Measurements from ENCODE around the gene TMEM203.

TMEM203 gene

DNA sequence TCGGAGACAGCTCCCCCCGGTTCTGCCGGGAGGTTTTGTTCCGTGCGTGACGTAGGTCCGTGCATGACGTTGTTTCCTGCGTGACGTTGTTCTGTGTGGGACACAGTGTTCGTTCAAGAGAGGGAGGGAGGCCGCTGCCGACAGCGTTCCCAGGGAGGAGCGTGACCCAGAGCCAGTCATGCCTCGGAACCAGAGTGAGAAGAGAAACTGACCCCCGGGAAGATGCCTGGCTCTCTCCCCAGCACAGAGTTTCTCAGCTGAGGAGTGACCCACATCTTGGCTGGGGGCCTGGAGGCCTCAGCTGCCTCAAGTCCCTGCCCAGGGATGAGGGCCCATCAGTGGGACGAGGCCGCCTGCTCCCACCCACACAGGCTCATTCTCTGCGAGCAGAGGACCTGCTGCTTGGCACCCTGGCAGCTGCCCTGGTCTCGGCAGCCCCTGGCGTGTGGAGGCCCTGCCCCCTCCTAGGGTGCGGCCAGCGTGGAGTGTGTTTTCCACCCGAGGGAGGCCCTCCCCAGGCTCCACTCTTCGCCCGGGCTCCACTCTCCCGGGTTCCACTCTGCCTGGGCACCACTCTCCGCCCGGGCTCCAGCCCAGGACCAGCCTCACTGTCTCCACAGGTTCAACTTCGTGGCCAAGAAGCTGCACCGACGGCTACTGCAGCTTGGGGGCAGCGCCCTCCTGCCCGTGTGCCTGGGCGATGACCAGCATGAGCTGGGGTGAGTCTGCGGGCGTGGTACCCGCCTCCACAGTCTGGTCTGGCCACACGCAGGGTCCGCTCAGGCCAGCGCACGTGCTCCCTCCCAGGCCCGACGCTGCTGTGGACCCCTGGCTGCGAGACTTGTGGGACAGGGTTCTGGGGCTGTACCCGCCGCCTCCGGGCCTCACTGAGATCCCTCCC is 8.0 kb upstream of the TMEM203 start:
- DNase-seq (ENCODE audit: low read depth) = no peak
- TF ChIP-seq, protein P1, sequence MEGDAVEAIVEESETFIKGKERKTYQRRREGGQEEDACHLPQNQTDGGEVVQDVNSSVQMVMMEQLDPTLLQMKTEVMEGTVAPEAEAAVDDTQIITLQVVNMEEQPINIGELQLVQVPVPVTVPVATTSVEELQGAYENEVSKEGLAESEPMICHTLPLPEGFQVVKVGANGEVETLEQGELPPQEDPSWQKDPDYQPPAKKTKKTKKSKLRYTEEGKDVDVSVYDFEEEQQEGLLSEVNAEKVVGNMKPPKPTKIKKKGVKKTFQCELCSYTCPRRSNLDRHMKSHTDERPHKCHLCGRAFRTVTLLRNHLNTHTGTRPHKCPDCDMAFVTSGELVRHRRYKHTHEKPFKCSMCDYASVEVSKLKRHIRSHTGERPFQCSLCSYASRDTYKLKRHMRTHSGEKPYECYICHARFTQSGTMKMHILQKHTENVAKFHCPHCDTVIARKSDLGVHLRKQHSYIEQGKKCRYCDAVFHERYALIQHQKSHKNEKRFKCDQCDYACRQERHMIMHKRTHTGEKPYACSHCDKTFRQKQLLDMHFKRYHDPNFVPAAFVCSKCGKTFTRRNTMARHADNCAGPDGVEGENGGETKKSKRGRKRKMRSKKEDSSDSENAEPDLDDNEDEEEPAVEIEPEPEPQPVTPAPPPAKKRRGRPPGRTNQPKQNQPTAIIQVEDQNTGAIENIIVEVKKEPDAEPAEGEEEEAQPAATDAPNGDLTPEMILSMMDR (IDR thresholded peaks at IDR 0.05; ENCODE audit: insufficient read depth, low read depth, low read length, missing control alignments) = peak; percentile 19
- no peak overlapping the region for H3K4me3 ChIP-seq (ENCODE audit: low read length)

DNA sequence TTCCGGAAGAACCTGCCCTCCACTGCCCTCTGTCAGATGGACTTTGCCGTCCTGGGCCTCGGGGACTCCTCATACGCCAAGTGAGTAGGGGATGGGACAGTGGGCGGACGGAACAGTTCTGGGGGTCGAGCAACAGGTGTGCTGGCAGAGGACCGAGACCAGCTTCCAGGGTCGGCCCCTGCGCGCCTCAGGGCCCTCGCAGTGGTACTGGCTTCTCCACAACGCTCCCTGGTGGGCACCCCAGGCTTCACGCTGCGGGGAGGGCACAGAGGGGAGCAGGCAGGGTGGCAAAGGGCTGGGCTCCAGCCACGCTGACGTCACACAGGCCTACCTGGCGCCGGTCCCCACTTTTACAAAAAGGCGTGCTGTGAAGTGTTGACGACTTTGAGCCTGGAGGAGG is 7.1 kb upstream of the TMEM203 start:
- TF ChIP-seq, protein P1 (IDR thresholded peaks at IDR 0.05; ENCODE audit: insufficient read depth, low read depth, low read length, missing control alignments) = no peak
- no peak for DNase-seq (ENCODE audit: low read depth)
- H3K4me3 ChIP-seq (ENCODE audit: low read length) = no peak overlapping the region

DNA sequence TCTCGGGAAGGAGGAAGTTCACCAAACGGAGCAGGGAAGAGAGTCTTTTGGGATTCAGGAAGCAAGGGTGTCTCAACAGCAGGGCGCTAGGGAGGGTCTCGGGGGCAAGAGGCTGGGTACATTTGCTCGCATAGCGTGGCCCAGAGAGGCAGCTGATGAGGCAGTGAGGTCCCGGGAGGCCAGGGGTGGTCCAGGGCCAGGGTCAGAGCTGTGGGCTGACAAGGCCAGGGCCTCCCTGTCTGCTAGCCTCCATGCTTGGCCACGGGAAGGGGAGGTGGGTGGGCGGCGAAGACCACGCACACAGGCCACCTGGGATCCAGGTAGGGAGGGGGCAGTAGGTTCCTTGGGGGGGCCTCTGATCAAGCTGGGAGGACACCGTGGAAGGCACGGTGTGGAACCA is 6.1 kb upstream of the TMEM203 start:
- TF ChIP-seq, protein P1 (IDR thresholded peaks at IDR 0.05; ENCODE audit: insufficient read depth, low read depth, low read length, missing control alignments) = no peak
- no peak overlapping the region for H3K4me3 ChIP-seq (ENCODE audit: low read length)
- no peak for DNase-seq (ENCODE audit: low read depth)

DNA sequence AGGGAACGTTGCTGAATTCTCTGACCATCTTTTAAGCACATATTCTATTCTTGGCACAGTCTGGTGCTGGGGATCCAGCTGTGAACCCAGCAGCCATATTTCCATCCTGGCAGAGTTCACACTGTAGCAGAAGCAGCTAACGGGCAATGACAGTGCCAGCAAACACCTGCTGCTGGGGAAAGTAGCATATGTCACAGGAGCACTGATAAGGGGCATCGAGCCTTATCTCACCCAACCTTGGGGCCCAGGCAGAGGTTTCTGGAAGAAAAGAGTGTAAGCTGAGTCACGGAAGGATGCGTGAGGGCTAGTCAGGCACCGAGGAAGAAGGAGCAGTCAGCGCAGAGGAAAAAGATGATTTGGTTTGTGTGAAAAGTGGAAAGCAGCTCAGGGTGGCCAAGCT is 1.2 kb upstream of the TMEM203 start:
- no peak for DNase-seq (ENCODE audit: low read depth)
- TF ChIP-seq, protein P1 (IDR thresholded peaks at IDR 0.05; ENCODE audit: insufficient read depth, low read depth, low read length, missing control alignments) = no peak
- peak overlapping the region; percentile 97 for H3K4me3 ChIP-seq (ENCODE audit: low read length)

DNA sequence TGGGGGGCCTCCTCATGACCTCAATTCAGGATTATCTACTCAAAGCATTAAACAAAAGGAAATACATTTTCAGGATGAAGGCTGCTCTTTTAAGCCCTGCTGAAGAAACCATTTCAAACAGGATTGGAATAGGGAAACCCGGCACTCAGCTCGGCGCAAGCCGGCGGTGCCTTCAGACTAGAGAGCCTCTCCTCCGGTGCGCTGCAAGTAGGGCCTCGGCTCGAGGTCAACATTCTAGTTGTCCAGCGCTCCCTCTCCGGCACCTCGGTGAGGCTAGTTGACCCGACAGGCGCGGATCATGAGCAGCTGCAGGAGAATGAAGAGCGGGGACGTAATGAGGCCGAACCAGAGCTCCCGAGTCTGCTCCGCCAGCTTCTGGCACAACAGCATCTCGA is 720 bp downstream of the TMEM203 start:
- TF ChIP-seq, protein P1 (IDR thresholded peaks at IDR 0.05; ENCODE audit: insufficient read depth, low read depth, low read length, missing control alignments) = no peak
- peak overlapping the region; percentile 97 for H3K4me3 ChIP-seq (ENCODE audit: low read length)
- DNase-seq (ENCODE audit: low read depth) = no peak

DNA sequence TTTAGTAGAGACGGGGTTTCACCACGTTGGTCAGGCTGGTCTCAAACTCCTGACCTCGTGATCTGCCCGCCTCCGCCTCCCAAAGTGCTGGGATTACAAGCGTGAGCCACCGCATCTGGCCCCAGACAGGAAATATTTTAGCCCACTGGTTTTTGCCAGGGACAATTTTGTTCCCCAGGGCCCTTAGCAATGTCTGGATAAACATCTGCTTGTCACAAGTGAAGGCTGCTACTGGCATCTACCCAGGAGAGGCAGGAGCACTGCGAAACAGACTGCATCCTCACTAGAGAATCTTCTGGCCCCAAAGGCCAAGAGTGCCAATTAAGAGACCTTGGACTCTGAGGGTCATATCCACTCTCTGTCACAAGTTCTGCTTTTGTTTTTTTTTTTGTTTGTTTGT is 2.5 kb downstream of the TMEM203 start:
- DNase-seq (ENCODE audit: low read depth) = no peak
- no peak overlapping the region for H3K4me3 ChIP-seq (ENCODE audit: low read length)
- TF ChIP-seq, protein P1 (IDR thresholded peaks at IDR 0.05; ENCODE audit: insufficient read depth, low read depth, low read length, missing control alignments) = no peak
